ENCODE data around the gene LFNG.
"Not testable (repeated sequence)": the region's sequence is repeated elsewhere in the genome, so short reads cannot be mapped to it uniquely, and the experiment has no call there.

Gene LFNG

DNA sequence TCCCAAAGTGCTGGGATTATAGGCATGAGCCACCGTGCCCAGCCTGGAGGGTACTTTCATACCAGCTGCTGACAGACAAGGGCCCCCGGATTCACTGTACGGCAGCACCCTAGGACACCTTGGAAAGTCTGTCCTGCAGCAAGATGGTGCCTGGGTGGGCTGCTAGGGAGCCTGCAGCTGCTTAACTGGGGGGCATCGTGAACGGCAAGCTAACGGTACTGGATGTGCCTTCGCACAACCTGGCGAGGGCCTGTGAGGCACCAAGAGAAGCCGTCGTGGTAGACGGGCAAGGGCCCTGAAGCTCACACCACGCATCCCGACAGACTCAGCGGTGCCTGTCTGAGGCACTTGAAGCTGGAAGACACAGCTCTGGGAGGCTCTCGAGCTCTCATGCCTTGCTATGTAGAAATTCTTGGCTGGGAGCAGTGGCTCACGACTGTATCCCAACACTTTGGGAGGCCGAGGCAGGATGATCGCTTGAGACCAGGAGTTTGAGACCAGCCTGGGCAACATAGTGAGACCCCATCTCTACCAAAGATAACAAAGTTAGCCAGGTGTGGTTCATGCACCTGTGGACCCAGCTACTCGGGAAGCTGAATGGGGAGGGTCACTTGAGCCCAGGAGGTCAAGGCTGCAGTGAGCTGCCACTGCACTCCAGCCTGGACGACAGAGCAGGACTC, 26.3 kb downstream of the LFNG start:
- DNase-seq (ENCODE audit: low read depth) = no peak

DNA sequence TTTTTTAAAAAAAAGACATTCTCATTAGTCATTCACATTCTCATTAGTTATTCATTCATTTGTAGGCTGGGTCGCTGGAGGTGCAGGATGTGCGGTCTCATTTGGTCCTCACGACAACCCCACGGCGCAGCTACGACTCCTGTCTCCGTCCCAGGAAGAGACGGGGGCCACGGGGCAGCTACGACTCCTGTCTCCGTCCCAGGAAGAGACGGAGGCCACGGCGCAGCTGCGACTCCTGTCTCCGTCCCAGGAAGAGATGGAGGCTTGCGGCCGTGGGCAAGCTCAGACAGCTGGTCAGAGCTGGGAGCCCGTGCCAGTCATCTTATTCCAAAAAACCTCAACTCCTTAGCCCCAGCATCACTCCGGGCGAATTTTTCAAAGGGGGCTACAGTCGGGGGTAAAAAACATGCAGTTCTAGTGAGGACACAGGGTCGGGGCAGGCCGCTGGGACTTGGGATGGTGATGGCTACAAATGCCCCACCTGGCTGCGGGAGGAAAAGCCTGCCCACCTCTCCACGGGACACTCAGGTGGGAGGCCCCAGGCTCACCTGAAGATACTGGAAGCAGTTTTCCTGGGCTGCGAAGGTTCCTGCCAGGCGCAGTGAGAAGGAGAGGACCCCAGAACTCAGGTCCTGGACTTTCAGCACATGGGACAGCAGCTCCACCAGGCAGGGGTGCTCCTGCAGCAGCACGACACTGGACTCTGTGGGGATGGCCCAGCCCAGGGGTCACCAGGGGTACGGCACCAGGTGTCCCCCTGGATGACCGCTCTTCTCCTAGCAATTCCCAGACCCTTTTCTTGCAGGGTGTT, 27.4 kb downstream of the LFNG start:
- DNase-seq (ENCODE audit: low read depth) = no peak

DNA sequence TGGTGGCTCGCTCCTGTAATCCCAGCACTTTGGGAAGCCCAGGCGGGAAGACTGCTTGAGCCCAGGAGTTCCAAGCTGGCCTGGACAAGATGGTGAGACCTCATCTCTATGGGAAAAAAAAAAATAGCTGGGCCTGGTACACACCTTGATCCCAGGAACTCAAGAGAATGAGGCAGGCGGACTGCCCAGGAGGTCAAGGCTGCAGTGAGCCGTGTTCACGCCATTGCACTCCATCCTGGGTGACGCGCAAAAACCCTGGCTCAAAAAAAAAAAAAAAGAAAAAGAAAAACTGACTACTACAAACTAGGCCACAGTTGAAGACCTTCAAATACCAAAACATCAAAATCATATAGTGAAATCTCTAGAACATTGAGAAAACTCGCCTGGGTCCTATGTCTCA, 31.8 kb downstream of the LFNG start:
- no peak for DNase-seq (ENCODE audit: low read depth)

- no peak for DNase-seq (ENCODE audit: low read depth)
Measured at GRCh38 chr7:2553108-2553507, 33.5 kb downstream of the LFNG start.

GRCh38 chr7:2553831-2554581, 34.4 kb downstream of the LFNG start:
- no peak for DNase-seq (ENCODE audit: low read depth)

- DNase-seq (ENCODE audit: low read depth) = no peak
Measured at GRCh38 chr7:2554661-2555111, 35.1 kb downstream of the LFNG start.

DNA sequence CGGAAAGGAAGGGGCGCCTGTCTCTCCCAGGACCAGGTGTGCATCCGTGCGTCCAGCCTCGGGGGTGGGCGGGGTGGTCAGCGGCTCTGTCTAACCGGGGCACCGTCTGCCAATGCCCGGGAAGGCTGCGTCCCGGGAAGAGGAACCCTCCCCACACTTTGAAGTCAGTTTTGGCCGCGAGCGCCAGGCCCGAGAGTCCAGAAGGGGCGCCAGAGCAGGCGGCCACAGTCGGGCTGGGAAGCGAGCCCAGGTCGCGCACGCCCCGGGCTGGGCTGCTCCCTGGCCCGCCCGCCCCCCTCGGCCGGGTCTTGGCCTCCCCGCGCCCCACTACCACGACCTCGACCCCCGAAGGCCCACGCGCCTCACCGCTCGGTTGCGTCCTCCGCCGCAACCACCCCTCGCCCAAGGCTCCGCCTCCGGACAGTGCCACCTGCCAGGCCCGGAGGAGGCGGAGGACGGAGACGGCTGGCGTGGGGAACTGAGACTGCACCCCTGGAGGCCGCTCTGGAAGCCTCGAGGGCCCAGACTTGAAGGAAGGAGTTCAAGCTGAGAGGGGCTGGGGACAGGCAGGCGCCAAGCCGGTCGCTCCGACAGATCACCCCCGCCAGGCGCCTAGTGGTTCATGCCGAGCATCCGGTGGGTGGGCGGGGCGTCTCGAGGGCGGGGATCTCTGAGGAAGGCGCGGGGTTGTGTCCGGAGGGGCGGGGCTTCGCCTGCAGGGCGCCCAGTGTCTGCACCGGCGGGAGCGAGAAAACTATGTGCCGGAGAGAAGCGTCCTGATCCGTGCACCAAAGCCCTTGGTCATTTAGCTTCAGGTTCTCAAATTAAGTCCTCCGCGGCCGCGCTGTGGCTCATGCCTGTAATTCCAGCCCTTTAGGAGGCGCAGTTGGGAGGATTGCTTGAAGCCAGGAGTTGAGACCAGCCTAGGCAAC, 35.8 kb downstream of the LFNG start, which contains the start of gene BRAT1:
TSS of gene BRAT1 (minus strand) at position 404 of the 932 bp plus-strand sequence. CDS start 1,093 bp downstream, outside the sequence.
- peak; percentile 96 for DNase-seq (ENCODE audit: low read depth)

GRCh38 chr7:2558629-2559282, 39.2 kb downstream of the LFNG start, which contains the start of gene IQCE:
TSS of gene IQCE (plus strand) at chr7:2558979. CDS start at chr7:2559182, 203 bp downstream.
- peak; percentile 86 for DNase-seq (ENCODE audit: low read depth)

DNA sequence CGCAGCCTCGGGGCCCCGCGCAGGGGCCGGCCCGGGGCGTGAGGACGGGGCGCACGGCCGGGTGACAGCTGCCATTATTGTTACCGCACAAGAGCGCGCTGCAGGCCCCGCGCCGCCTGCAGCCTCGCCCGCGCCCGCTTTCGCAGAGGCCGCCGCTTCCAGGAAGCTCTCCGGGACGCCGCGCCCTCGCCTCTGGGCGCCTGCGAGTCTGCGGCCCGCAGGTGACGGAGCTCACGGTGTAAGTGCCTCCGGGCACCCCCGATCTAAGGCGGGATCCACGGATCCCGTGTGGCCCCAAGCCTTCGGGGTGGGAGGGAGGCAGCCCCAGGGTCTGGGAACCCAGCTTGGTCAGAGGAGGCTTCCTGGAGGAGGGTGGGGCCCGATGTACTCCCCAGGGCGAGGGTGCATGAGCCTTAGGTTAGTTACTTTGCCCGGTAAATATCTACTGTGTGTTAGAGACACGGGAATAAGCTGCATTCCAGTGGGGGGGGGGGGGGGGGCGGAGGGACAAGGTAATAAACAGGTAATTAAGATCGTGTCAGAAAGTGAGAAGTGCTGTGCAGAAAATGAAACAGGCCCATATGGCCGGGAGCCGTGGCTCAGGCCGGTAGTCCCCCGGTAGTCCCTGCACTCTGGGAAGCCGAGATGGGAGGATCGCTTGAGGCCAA, 39.8 kb downstream of the LFNG start:
- no peak for DNase-seq (ENCODE audit: low read depth)

GRCh38 chr7:2563955-2564354, 44.4 kb downstream of the LFNG start:
- DNase-seq (ENCODE audit: low read depth) = not testable (repeated sequence)

DNA sequence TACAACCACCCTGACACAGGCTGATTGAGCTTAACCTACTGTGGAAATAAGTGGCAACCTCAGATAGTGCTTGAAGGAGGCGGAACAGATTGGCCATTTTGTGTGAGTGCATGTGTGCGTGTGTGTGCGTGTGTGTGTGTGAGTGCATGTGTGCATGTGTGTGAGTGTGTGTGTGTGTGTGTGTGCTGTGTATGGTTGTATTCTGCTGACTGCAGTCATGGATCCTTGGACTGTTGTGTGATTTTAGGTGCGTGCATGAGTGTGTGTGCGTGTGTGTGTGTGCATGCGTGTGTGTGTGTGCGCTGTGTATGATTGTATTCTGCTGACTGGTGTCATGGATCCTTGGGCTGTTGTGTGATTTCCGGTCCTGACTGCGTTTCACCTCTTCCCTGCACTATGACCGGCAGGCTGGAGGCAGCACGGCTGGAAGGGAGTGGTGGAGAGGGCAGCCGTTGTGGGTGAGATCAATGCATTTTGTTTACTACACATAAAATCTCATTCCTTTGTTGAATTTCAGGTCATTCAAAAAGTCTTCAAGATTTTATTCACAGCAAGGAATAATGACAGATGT, 45.5 kb downstream of the LFNG start:
- no peak for DNase-seq (ENCODE audit: low read depth)

GRCh38 chr7:2566348-2566889, 46.8 kb downstream of the LFNG start:
- no peak for DNase-seq (ENCODE audit: low read depth)

DNA sequence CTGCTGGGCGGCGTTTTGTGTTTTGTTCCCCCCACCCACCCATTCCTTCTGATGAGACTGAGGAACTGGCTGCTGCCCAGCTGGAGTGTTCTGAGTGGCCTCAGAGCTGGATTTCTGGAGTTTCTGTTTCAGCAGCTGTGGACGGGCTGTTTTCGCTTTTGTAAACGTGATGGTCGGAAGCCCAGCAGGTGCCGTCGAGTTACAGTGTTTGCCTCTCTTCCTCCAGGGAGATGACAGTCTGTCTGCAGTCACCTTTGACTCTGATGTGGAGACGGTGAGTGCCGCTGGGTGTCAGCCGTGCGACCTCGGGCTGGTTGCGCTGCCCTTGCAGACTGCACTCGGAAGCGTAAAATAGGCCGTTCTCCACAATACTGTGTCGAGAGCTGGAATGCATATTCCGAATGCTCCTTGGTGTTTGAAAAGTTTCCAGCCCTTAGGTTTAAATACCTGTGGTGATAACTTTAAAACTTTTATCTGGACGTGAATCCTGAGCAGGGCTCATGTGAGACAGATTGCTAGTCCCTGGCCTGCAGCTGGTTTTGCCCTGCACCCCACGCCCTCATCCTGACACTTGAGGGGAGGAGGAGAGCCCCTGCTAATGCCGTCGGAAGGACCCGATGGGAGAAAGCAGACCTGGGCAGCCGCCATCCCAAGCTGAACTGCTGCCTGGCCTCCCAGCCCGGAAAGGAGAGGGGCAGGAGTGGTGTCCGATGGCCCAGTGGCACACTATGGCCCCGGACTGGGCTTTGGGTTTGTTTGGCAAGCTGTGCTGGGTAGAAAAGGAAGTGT, 47.5 kb downstream of the LFNG start:
- no peak for DNase-seq (ENCODE audit: low read depth)

- no peak for DNase-seq (ENCODE audit: low read depth)
Measured at GRCh38 chr7:2567679-2568278, 48.2 kb downstream of the LFNG start.

DNA sequence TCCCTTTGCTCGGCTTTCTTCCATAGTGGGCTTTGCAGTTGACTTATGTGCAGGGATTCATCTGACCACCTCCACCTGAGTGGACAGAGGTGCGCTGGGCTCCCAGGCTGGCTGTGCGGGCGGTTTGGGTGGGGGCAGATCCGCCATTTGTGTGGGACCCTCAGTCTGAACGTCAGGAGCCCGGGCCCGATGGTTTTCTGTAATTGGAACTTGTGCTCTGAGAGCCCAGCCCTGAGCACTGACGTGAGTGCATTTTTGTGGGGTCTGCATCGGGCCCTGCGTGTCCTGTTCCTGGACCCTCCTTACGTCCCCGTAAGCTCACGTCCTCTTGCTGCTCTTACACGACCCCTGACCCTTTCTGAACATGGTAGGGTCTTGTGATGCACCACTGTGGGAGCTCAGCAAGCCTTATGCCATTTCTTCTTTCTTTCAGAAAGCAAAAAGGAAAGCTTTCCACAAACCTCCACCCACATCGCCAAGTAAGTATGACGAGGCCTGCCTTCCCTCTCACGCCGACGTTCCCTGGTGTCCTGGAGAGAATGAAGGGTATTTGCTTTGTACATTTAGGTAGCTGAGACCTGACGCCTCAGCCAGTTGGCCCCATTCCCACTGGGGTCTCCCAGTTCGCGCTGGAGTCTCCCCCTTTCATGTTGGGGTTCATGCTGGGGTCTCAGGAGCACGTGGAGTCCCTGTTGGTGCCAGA, 49.1 kb downstream of the LFNG start:
- no peak for DNase-seq (ENCODE audit: low read depth)

DNA sequence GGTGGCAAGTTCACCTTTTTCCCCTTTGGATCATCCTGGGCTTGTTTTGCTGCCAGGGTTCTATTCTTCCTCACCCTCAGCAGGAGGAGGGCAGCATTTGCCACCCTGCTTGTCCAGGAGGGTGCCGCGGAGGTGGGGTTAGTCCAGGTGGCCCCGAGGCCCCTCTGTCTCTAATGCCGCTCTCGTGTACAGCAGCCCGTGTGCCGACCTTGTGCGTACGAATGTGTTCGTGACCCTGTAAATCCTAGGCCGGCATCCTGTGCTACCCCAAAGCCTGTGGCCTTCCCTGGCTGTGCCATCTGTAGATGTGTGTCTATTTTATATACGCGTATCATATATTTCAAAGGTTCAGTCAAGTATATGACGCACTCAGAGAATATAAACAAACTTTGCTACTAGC, 49.8 kb downstream of the LFNG start:
- DNase-seq (ENCODE audit: low read depth) = no peak

GRCh38 chr7:2570021-2570420, 50.4 kb downstream of the LFNG start:
- DNase-seq (ENCODE audit: low read depth) = no peak

DNA sequence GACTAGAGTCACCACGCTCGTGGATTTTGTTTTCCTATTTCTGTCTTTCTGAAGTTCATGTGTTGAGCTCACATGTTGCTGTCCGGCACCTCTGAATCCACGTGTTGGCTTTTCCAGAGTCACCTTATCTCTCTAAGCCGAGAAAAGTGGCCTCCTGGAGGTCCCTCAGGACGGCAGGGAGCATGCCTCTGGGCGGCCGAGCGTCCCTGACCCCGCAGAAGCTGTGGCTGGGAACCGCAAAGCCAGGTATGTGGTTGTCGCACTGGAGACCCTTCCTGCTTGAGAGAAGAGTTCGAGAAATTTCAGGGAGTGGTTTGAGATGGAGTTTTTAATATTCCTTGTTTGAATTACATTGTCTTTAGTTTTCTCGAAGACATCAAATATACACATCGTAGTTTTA, 51.8 kb downstream of the LFNG start:
- no peak for DNase-seq (ENCODE audit: low read depth)
